Chondrocyte (in vitro differentiated cells): ENCODE results near the gene FAM217B. TPM values are rescaled to one million over a fixed set of nuclear protein-coding genes. Genes with fewer than 3 reads are reported as not detected.

Source experiments
- DNase-seq: peaks from one replicate; pipeline ENCODE4 v3.0.0; 2021; ENCODE audit warnings: mixed read lengths, low spot score
- H3K27ac Mint-ChIP-seq: one replicate; pipeline ENCODE4 v1.8.0; 2021; ENCODE audit warnings: mild to moderate bottlenecking, moderate library complexity, mixed read lengths; ENCODE audit not compliant: unreplicated experiment
- H3K27me3 Mint-ChIP-seq: 2 replicates; pipeline ENCODE4 v1.8.0; 2021; ENCODE audit warnings: low read depth, mixed read lengths
- H3K36me3 Mint-ChIP-seq: 2 replicates; pipeline ENCODE4 v1.8.0; 2021; ENCODE audit warnings: low read depth, mixed read lengths
- H3K4me1 Mint-ChIP-seq: 2 replicates; pipeline ENCODE4 v1.8.0; 2021; ENCODE audit warnings: low read depth, mild to moderate bottlenecking, mixed read lengths
- H3K4me3 Mint-ChIP-seq: one replicate; pipeline ENCODE4 v1.8.0; 2021; ENCODE audit warnings: mild to moderate bottlenecking, moderate library complexity, mixed read lengths; ENCODE audit not compliant: unreplicated experiment
- H3K9me3 Mint-ChIP-seq: 2 replicates; pipeline ENCODE4 v1.8.0; 2021; ENCODE audit warnings: low read depth, mixed read lengths
- long read RNA-seq: library from polyadenylated mRNA; stranded (forward); transcript quantifications from one replicate; pipeline ENCODE4 v2.0.0, GENCODE V29; 2021
- total RNA-seq: library from RNA; stranded (reverse); gene quantifications from 3 replicates; pipeline ENCODE4 v1.2.1, GENCODE V29; 2021
- TF ChIP-seq, protein P1 (sequence below): fragments of 200-600 bp; sonication (generic); IDR thresholded peaks from 2 replicates; pipeline ENCODE4 v1.5.0; 2021; ENCODE audit warnings: antibody characterized with exemption, mild to moderate bottlenecking, moderate library complexity

FAM217B gene
- 12.7 to 14.0 TPM (median 13.7 TPM) in 3 replicates for total RNA-seq
- long read RNA-seq, partial matches to known transcripts: 0 of 1 reads
- long read RNA-seq, other reads (novel, unspliced or antisense): 1 of 1 reads

GRCh38 chr20:59940129-59940955 lies at the start of gene FAM217B, which contains the start of gene PPP1R3D:
Gene FAM217B, plus strand, starts transcription at chr20:59940389. Its CDS starts 3,555 bp downstream, at chr20:59943944.
Gene PPP1R3D, minus strand, starts transcription at chr20:59940305. Its CDS starts 374 bp downstream, at chr20:59939931.
- peaks cover 45% of the 10 kb centered on the region for H3K4me1 Mint-ChIP-seq
- peak within 1 kb of the TSS; percentile 87 for H3K4me3 Mint-ChIP-seq
- H3K36me3 Mint-ChIP-seq: peaks cover 6% of the 10 kb centered on the region
- TF ChIP-seq, protein P1, sequence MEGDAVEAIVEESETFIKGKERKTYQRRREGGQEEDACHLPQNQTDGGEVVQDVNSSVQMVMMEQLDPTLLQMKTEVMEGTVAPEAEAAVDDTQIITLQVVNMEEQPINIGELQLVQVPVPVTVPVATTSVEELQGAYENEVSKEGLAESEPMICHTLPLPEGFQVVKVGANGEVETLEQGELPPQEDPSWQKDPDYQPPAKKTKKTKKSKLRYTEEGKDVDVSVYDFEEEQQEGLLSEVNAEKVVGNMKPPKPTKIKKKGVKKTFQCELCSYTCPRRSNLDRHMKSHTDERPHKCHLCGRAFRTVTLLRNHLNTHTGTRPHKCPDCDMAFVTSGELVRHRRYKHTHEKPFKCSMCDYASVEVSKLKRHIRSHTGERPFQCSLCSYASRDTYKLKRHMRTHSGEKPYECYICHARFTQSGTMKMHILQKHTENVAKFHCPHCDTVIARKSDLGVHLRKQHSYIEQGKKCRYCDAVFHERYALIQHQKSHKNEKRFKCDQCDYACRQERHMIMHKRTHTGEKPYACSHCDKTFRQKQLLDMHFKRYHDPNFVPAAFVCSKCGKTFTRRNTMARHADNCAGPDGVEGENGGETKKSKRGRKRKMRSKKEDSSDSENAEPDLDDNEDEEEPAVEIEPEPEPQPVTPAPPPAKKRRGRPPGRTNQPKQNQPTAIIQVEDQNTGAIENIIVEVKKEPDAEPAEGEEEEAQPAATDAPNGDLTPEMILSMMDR: peak; percentile 49
- no peaks in the 10 kb centered on the region for H3K9me3 Mint-ChIP-seq
- no peaks in the 10 kb centered on the region for H3K27me3 Mint-ChIP-seq
- peak within 1 kb of the TSS; percentile 97 for H3K27ac Mint-ChIP-seq
- peak; percentile 98 for DNase-seq

- no peak overlapping the region for H3K27ac Mint-ChIP-seq
- H3K4me1 Mint-ChIP-seq: no peaks in the 10 kb centered on the region
- H3K4me3 Mint-ChIP-seq: no peak overlapping the region
- DNase-seq: no peak
- H3K27me3 Mint-ChIP-seq: no peaks in the 10 kb centered on the region
- TF ChIP-seq, protein P1: no peak
- H3K36me3 Mint-ChIP-seq: peaks cover 2% of the 10 kb centered on the region
- no peaks in the 10 kb centered on the region for H3K9me3 Mint-ChIP-seq
These were observed 48.6 kb upstream of the FAM217B start for GRCh38 chr20:59891581-59891980.

- Mint-ChIP-seq H3K4me3 (no peak overlapping the region), H3K36me3 (no peaks in the 10 kb centered on the region), H3K4me1 (no peaks in the 10 kb centered on the region), H3K9me3 (no peaks in the 10 kb centered on the region), H3K27ac (no peak overlapping the region), H3K27me3 (no peaks in the 10 kb centered on the region)
- no peak for DNase-seq
- TF ChIP-seq, protein P1: no peak
These were observed 44.3 kb upstream of the FAM217B start for GRCh38 chr20:59895908-59896307.

DNA sequence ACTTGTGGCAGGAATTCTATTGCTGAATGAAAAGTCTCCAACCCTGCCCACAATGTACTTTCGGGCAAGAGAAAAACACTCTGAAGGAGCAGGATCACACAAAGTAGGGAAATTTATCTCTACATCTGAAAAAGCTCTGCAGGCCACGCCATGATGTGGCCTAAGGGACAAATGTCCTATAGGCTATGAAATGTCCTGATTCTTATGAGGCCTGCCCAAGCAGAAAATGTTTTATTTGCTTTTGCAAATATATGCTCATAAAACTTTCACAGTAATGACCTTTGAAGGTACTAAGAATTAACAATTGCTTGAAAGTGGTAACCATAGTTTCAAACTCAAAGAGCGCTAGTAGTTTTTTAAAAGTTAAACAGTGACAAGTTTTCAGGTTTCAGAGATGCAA lies 37.7 kb upstream of the FAM217B start:
- no peak overlapping the region for H3K27ac Mint-ChIP-seq
- TF ChIP-seq, protein P1: no peak
- DNase-seq: no peak
- peaks cover 5% of the 10 kb centered on the region for H3K4me1 Mint-ChIP-seq
- H3K4me3 Mint-ChIP-seq: no peak overlapping the region
- no peaks in the 10 kb centered on the region for H3K27me3 Mint-ChIP-seq
- no peaks in the 10 kb centered on the region for H3K9me3 Mint-ChIP-seq
- H3K36me3 Mint-ChIP-seq: peaks cover 3% of the 10 kb centered on the region

DNA sequence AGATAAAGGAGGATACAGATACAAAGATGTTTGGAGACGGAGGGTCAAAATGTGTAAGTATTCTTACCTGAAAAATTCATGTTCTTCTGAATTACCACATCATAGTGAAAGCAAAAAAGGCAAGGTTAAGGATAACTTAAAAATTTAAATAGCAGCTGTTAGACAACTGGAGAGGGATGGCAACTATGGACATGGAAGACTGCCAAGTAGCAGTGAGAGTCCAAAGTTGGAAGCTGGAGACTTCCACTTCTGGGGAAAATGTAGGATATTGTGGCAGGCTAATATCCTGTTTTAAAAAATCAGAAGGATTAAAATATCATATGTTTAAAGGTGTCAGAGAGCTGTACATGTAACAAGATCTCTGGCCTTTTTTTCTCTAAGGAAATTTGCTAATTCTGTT lies 36.6 kb upstream of the FAM217B start:
- Mint-ChIP-seq H3K36me3 (peaks cover 3% of the 10 kb centered on the region), H3K9me3 (no peaks in the 10 kb centered on the region), H3K27me3 (no peaks in the 10 kb centered on the region), H3K4me1 (peaks cover 5% of the 10 kb centered on the region), H3K4me3 (no peak overlapping the region), H3K27ac (no peak overlapping the region)
- TF ChIP-seq, protein P1: no peak
- no peak for DNase-seq
